ENCODE data around the gene PAPPA.

DNA sequence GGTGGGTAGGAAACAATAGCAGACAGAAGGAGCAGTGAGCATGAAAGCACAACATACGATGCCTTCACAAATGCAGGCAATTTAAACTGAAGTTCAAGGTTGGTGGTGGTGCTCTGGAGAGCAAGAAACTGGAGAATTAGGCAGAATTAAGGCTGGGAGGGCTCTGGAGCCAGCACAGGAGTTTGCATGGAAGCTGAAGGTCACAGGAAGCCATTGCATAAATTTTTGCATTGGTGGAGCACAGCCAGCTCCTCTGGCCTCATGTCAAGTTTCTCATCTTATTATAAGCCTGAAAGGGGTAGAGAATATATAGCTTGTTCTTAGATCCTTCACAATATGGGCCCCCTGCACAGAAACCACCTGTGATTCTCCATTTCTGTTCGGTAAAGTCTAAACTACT lies 207.4 kb downstream of the PAPPA start:
- TF ChIP-seq CHD2 (IDR thresholded peaks at IDR 0.05; ENCODE audit: low read length, partially characterized antibody), result no peak
- no peak for TF ChIP-seq RAD21 (IDR thresholded peaks at IDR 0.05; ENCODE audit: low read length)
- TF ChIP-seq, protein P1, sequence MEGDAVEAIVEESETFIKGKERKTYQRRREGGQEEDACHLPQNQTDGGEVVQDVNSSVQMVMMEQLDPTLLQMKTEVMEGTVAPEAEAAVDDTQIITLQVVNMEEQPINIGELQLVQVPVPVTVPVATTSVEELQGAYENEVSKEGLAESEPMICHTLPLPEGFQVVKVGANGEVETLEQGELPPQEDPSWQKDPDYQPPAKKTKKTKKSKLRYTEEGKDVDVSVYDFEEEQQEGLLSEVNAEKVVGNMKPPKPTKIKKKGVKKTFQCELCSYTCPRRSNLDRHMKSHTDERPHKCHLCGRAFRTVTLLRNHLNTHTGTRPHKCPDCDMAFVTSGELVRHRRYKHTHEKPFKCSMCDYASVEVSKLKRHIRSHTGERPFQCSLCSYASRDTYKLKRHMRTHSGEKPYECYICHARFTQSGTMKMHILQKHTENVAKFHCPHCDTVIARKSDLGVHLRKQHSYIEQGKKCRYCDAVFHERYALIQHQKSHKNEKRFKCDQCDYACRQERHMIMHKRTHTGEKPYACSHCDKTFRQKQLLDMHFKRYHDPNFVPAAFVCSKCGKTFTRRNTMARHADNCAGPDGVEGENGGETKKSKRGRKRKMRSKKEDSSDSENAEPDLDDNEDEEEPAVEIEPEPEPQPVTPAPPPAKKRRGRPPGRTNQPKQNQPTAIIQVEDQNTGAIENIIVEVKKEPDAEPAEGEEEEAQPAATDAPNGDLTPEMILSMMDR (IDR thresholded peaks at IDR 0.05), result no peak
- no peak for TF ChIP-seq TEAD4 (IDR thresholded peaks at IDR 0.05; ENCODE audit: borderline replicate concordance, insufficient read depth)
- TF ChIP-seq JUND (IDR thresholded peaks at IDR 0.05), result no peak
- no peak for TF ChIP-seq EZH2phosphoT487 (IDR thresholded peaks at IDR 0.05; ENCODE audit: borderline replicate concordance, low read depth)
- TF ChIP-seq POLR2AphosphoS5 (IDR thresholded peaks at IDR 0.05; ENCODE audit: low read depth, low read length), result no peak
- TF ChIP-seq, protein P2, sequence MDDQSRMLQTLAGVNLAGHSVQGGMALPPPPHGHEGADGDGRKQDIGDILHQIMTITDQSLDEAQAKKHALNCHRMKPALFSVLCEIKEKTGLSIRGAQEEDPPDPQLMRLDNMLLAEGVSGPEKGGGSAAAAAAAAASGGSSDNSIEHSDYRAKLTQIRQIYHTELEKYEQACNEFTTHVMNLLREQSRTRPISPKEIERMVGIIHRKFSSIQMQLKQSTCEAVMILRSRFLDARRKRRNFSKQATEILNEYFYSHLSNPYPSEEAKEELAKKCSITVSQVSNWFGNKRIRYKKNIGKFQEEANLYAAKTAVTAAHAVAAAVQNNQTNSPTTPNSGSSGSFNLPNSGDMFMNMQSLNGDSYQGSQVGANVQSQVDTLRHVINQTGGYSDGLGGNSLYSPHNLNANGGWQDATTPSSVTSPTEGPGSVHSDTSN (IDR thresholded peaks at IDR 0.05), result no peak
- TF ChIP-seq FOXM1 (IDR thresholded peaks at IDR 0.05; ENCODE audit: low read depth), result no peak
- TF ChIP-seq, protein P3, sequence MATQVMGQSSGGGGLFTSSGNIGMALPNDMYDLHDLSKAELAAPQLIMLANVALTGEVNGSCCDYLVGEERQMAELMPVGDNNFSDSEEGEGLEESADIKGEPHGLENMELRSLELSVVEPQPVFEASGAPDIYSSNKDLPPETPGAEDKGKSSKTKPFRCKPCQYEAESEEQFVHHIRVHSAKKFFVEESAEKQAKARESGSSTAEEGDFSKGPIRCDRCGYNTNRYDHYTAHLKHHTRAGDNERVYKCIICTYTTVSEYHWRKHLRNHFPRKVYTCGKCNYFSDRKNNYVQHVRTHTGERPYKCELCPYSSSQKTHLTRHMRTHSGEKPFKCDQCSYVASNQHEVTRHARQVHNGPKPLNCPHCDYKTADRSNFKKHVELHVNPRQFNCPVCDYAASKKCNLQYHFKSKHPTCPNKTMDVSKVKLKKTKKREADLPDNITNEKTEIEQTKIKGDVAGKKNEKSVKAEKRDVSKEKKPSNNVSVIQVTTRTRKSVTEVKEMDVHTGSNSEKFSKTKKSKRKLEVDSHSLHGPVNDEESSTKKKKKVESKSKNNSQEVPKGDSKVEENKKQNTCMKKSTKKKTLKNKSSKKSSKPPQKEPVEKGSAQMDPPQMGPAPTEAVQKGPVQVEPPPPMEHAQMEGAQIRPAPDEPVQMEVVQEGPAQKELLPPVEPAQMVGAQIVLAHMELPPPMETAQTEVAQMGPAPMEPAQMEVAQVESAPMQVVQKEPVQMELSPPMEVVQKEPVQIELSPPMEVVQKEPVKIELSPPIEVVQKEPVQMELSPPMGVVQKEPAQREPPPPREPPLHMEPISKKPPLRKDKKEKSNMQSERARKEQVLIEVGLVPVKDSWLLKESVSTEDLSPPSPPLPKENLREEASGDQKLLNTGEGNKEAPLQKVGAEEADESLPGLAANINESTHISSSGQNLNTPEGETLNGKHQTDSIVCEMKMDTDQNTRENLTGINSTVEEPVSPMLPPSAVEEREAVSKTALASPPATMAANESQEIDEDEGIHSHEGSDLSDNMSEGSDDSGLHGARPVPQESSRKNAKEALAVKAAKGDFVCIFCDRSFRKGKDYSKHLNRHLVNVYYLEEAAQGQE (IDR thresholded peaks at IDR 0.05; ENCODE audit: low read depth, low read length), result no peak
- no peak for TF ChIP-seq RCOR1 (IDR thresholded peaks at IDR 0.05; ENCODE audit: low read length)
- TF ChIP-seq, protein P4, sequence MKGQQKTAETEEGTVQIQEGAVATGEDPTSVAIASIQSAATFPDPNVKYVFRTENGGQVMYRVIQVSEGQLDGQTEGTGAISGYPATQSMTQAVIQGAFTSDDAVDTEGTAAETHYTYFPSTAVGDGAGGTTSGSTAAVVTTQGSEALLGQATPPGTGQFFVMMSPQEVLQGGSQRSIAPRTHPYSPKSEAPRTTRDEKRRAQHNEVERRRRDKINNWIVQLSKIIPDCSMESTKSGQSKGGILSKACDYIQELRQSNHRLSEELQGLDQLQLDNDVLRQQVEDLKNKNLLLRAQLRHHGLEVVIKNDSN (IDR thresholded peaks at IDR 0.05; ENCODE audit: borderline replicate concordance, low read depth), result no peak
- TF ChIP-seq YY1 (IDR thresholded peaks at IDR 0.05; ENCODE audit: low read depth), result no peak
- no peak for TF ChIP-seq MXI1 (IDR thresholded peaks at IDR 0.05; ENCODE audit: low read depth, low read length)
